Stimulated activated CD8-positive, alpha-beta memory T cell treated with anti-CD3 and anti-CD28 coated beads, Interleukin-4, amount 100 ng/mL, for 1 hour (primary cell): ENCODE measurements around the gene COL5A1.

Experiments used
- DNase-seq, 2 donors: peaks; one replicate each; pipeline ENCODE4 v3.0.0-alpha.2; 2020; ENCODE audit warnings: low read depth in 2 of 2, low spot score in 1 of 2

COL5A1 gene

DNA sequence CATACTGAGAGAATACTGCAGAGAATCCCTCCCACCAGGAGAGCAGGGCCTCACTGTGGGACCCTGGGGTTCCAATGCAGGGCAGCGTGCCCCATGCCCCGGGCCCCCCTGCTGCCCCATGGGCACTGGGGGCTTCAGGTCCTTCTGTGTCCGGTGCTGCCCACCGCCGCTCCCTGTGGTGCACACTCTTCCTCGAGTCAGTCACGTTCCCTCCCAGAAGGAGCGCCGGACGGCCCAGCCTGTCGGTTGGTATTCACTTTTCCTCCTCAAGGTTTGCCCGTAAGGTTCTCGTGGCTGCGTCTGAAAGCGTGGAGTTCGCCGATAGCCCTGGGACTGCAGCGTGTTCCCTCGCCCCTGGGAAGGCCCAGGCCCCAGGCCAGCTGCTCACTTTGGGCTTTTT, 190.9 kb downstream of the COL5A1 start:
- DNase-seq, result no peak

DNA sequence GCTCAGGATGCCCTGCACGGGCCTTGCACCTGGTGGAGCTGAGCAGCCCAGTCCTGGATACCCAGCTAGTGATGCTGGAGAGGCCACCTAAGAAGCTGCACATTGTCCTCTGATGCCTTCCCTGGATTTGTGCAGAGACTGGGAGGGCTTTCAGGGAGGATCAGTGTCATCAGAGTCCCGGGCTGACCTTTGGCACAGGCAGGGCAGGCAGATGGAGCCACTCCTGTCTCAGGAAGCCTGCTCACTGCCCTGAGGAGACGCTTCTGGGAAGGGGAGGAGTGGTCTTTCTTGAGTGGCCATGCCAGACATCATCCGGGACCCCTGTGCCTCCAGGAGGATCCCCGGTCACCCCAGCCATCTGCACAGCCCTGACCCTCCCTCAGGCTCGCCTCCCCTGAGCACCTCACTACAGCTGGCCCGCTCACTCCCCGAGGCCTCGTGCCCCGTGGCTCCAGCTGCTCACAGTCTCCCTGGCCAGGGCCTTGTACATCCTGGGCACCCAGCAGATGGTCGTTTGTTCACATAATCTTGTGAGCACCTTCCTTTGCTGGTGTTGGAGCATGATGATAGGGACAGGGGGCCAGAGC, 191.8 kb downstream of the COL5A1 start:
- DNase-seq, result no peak

DNA sequence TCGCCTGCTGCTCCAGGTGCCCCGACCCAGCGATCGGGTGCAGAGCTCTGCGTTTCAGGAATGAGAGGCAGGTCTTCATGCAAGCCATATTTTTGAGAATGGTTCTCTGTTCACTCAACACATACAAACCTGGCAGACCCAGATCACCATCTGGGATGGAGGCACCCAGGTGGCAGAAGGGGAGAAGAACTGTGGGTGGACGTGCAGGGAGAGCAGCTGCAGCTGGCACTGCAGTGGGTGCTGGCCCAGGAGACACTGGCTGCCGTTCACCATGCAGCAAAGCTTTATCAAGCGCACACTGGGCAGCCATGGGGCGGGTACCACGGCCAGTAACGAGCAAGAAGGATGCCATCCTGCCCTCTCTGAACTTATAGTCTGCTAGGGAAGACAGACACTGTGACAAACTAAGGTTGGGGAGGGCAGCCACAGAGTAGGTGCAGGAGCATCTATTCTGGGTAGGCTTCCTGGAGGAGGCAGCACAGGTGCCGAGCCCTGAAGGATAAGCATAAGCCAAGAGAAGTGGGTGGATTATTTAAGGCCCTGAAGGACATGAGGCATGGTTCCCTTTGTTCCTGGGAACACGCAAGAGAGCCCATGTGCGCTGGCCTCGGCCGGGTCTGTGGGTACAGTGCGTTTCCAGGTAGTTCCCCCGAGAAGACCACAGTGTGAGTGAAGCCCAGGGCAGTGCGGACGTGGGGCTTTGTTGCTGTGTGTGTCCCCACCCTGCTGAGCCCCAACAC, 192.8 kb downstream of the COL5A1 start:
- no peak for DNase-seq

DNA sequence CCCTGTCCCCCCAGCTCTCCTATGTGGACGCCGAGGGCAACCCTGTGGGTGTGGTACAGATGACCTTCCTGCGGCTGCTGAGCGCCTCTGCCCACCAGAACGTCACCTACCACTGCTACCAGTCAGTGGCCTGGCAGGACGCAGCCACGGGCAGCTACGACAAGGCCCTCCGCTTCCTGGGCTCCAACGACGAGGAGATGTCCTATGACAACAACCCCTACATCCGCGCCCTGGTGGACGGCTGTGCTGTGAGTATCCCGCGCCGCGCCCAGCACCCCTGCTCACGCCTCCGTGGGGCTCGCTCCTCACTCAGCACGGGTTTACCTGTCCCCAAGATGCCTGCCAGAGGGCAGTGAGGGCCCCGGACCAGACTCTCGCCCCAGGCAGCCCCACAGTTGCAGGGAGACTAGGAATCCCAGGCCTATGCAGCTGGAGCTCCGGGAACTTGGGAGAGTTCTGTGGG, 193.4 kb downstream of the COL5A1 start:
- DNase-seq, result no peak

DNA sequence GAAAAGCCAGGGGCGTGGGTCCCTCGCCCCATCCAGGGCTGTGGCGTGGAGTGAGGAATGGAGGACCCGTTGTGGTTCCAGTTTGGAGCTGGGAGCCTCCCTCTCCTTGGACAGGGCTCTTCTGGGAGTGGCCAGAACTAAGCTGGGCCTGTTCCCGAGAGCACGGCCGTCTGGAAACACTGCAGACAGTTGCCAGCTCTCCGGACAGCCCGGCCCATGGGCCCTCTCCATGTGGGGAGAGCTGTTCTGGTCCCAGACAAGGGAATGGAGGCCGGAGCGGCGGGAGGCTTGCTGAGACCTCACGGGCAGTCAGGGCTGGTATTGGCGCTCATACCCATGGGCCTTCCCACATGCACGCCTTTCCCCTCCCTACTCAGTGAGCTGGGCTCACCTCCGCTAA, 193.8 kb downstream of the COL5A1 start:
- no peak for DNase-seq

DNA sequence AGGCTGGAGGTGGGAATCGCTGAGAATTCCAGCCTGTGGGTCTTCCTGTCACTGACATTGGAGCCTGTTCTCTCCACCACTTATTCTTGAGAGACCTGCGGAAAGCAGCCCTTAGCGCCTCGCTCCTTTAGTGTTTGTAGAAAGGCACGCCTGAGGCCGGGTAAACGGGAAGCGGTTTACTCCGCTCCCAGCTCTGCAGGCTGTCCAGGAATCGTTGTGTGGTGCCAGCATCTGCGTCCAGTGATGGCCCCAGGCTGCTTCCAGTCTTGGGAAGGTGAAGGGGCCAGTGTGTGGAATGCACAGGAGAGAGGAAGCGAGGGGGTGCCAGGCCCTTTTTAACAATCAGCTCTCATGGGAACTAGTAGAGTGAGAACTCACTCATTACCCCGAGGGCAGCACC, 194.4 kb downstream of the COL5A1 start:
- DNase-seq, result no peak

DNA sequence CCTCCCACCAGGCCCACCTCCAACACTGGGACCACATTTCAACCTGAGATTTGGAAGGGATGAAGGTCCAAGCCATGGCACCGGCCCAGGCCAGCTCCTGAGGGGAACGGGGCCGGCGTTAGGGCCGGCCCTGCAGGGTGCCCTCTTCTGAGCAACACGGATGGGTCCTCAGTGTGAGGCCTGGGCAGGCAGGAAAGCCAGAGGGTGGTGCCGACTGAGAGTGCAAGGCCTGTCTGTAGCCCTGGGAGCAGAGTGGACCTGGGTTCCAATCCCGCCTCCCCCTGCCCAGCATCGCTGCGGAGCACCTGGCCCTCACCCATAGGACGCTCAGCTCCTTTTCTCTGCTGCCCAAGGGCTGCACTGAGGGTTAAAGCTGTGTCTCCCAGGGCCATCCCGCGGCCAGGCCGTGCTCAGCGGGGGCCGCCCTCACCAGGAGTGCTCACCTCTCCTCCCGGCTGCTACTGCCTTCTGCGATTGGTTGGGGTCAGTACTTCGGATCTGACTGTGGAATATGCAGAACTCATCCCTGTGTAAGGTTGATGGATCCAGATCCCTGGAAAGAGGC, 194.9 kb downstream of the COL5A1 start:
- no peak for DNase-seq

DNA sequence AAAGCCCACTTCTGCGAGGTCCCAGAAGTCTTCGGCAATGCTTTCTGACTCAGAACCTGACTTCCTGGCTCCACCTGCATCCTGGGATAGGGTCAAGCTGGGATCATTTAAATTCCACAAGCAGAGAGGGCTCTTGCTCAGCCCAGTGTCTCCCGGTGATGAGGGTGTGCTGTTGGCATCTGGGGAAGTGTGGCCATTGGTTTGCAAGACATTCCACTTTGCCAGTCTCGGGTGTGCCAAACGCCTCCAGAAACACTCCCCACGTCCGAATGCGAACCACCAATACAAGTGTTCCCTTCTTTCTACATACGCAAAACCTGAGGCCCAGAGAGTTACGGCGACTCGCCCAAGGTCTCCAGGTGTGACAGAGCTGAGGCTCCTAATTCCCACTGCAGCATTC, 195.9 kb downstream of the COL5A1 start:
- DNase-seq, result no peak

DNA sequence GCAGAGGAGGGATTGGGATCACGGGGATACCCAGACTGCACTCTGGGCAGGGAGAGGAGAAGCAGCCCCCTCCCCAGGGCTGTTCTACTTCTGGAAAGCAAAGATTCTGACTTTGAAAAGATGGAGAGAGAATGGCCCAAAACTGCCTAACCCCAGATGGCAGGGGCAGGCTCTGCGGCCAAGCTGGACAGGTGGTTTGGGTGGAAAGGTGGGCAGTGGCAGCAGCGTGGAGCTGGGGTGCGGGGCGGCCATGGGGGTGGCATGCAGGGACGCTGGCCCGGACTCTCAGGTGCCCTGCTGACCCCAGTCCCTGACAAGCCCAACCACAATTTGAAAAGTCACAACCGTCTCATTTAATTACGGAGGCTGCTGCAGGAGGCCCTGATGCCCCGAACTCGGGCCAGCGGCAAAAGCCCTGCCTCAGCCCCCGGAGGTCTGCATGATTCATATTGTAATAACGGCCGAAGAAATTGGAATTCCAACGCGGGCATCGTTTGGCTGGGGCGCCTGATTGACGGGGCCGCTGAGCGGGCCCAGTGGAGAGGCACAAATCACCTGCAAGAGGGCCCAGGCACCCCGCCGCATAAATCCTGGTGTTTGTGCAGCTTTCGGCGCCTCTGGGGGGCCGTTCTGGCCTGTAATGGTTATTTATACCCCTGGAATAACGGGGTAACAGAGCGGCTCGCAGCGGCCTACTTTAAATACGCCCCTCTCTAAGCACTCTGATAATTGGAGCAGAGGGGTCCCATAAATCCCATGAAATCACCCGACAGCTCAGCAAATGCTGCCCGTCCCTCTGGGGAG, 197.2 kb downstream of the COL5A1 start:
- DNase-seq, result no peak

DNA sequence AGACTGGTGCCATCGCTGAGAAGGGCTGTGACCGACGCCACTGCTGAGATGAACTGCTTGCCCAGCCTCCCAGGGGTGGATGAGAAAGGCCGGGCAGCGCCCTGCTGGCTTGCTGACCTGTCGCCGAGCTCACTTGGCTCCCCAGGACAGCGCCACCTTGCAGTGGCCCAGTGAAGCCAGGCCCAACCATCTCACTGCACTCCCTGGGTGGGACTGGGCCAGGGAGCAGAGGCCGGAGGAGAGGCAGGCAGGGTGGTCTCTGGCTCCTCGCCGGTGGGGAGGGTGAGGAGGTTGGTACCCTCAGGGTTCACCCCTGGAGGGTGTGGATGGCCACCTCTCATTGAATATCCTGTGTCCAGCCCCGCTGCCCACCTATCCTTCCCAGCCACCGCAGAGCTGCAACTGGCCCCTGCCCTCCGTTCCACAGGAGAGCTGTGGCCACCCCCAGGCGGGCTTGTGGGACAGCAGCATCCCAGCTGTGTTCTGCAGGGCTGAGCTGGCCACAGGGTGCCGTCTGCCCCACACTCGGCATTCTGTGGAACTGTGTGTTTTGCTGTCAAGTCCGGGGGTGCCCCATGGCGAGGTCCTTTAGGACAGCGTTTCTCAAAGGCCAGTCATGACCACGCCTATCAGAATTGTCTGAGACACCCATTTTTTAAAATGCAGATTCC, 198.0 kb downstream of the COL5A1 start:
- no peak for DNase-seq

DNA sequence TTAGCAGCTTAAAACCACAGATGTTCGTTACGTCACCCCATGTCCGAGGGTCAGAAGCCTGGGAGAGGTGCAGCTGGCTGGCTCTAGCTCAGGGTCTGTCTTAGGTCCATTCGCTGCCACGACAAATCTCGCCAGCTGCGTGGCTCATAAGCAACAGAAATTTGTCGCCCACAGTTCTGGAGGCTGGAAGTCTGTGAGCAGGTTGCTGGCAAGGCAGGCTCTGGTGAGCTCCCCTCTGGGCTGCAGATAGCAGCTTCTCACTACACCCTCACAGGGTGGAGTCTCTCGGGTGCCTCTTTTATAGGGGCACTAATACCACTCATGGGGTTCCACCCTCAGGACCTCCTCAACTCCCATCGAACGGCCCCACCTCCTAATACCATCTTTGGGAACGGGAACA, 198.9 kb downstream of the COL5A1 start:
- no peak for DNase-seq

DNA sequence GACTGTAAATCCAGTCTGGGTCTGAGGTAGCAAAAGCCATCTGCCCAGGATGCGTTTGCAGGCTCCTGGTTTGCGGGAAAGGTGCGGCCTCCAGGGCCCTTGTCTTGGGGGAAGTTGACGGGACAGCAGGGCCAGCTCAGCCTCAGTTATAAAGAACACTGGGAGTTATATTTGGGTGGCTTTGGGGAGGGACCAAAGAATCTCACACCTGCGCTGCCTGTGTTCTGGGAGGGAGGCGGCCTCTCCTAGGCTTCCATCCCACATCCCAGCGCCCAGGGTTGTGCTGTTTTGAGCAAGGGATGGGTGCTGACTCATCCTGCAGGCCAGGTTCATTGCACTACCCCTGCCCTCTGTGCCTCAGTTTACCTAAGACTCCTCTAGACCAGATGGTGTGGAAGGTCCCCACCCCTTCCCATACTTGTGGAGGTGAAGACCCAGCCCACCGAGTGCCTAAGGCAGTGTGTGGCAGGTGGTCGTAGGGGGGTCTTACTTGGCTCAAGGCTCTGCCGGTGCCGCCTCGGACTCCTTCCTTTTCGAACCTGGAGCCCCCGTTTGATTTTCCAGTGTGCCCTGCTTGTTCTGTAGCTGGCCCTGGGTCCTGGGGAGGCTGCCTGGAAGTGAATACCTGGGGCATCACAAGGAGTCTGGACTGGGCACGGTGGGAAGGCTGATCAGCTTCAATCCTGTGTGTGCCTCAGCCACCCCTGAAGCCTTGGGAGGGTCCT, 199.7 kb downstream of the COL5A1 start:
- no peak for DNase-seq

DNA sequence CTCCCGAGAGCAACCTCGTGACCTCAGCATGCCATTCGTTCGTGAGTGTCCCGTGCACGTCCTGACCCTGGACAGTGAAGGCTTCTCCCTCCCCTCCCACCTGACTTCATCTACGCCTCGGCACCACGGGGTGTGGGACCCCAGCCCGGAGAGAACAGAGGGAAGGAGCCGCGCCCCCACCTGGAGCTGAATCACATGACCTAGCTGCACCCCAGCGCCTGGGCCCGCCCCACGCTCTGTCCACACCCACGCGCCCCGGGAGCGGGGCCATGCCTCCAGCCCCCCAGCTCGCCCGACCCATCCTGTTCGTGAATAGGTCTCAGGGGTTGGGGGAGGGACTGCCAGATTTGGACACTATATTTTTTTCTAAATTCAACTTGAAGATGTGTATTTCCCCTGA, 200.7 kb downstream of the COL5A1 start:
- DNase-seq, result no peak

DNA sequence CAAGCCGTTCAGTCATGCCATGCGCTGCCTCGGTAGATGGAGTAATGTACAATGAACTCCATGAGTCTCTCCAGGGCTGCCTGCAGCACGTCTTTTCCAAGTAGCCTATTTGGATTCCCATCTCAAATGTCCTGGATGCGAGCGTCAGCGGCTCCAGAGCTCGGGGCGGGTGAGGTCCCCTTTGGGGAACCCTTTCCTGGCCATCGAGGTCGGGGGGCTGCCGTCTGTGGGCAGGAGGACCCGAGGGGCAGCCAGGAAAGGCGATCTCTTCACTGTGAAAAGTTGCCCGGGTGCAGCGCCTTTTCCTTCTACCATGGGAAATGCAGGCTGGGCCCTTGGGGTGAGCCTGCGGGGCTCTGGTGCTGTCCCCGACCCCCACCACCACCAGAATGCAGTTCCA, 202.1 kb downstream of the COL5A1 start:
- DNase-seq, result no peak

DNA sequence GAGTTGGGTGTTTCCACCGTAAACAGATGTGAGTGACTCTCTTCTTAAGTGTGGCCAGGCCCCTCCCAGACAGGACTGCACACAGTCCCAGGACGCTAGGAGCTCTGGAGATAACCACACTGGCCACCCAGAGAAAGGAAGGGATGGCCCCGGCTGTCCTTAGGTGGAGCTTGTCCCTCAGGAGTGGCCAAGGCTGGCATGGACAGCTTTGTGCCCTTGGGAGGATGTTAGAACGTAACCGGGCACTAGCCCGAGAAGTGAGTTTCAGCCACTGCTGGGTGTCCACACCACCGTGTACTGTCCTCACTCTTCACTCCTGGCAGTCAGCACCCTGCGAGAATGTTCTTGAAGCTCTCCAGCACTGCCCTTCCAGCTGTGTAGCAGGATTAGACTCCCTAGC, 203.2 kb downstream of the COL5A1 start:
- no peak for DNase-seq

DNA sequence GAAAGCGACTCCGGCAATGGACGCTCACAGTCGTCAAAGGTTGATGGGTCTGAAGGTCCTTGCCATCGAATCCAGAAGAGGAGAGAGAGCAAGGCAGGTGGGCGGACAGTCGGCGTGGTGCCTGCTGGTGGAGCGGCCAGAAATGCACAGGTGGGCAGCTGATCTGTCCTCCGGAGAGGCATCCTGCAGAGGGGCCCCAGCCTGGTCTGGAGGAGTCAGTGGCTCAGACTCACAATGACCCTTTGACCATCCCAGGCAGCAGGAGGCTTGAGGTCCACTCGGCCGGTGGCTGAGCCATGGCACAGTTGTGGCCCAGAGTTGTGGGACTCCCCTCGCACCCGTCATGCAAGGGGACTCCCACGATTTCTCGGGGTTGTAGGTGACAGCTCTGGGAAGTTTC, 204.6 kb downstream of the COL5A1 start:
- no peak for DNase-seq

DNA sequence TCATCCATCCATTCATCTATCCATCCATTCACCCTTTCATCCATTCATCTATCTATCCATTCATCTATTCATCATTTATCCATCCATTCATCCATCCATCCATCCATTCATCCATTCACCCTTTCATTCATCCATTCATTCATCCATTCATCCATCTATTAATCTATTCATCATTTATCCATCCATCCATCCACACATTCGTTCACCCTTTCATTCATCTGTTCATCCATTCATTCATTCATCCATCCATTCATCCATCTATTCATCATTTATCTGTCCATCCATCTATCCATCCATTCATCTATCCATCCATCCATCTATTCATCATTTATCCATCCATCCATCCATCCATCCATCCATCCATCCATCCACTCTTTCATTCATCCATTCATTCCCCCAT, 205.1 kb downstream of the COL5A1 start:
- no peak for DNase-seq

DNA sequence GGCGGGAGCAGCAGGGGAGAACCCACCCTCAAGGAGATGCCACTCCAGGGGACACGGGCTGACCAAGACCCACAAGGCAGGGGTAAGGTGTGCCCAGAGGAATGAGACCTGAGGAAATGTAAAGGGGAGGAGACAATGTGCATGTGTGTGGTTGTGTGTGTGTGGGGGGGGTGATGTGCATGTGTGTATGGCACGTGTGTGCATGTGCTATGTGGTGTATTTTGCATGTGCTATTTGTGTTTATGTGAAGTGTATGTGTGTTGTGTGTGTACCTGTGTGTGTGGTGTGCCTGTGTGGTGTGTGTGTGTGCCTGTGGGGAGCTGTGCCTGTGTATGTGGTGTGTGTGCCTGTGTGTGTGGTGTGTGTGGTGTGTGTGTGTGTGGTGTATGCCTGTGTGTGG, 205.5 kb downstream of the COL5A1 start:
- DNase-seq, result no peak

DNA sequence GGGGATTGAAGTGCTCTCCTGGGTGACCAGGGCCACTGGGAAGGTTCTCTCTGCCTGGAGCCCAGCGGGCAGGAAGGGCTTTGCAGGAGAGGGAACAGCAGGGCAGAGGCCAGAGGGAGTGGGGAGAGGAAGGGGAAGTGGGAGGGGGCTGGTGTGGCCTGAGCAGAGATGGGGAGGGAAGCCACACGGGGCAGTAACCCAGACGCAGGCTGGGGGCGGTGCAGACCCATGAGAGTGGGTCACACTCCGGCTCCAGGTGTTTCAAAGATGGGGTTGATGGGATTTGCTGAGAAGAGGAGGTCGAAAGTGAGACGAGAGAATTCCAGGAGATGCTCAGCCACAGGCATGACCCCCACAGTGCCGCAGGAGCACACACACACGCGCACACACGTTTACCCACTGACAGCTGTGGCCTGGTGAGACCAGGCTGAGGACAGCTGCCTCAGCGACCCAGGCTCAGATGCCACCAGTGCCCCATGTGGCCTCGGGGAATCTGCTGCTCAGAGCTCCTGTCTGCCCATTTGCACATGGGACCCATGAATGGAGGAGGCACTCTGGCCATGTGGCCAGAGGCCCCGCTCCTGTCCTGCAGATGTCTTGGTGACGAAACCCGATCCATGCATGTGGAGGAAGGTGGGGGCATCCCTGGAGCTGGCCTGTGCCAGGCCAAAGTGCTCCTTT, 206.3 kb downstream of the COL5A1 start:
- no peak for DNase-seq

DNA sequence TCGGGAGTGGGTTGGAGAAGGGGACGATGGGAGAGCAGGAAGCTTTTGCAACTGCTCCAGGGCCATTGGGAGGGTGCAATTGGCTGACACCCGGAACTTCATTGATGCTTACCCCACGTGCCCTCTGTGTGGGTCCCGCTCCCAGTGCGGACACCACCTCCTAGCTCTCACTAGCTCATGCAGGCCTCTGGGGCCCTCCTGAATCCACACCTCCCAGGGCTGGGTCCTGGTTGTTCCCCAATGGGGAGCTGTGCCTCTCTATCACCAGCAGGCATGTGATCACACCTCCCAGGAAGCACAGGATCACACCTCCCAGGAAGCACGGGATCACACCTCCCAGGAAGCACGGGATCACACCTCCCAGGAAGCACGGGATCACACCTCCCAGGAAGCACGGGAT, 206.9 kb downstream of the COL5A1 start:
- DNase-seq, result no peak
